Right atrium auricular region (tissue), 2 donors: Measurements from ENCODE around the gene IRAG1. TPM values are rescaled to one million over a fixed set of nuclear protein-coding genes. Genes with fewer than 3 reads are reported as not detected.

Experiments used
- DNase-seq: peaks from one replicate; pipeline ENCODE4 v3.0.0-alpha.2; 2019; ENCODE audit warnings: low spot score
- H3K27ac ChIP-seq, 2 donors: fragments of 200-600 bp; sonication (generic); 1 replicate in 1 of 2; 2 replicates in 1 of 2; pipeline ENCODE4 v1.5.1; 2016 to 2019
- H3K27me3 ChIP-seq, 2 donors: fragments of 200-600 bp; sonication (generic); one replicate each; pipeline versions ENCODE4 v1.5.1 to v1.6.0; 2017 to 2019
- H3K36me3 ChIP-seq: fragments of 200-600 bp; sonication (generic); one replicate; pipeline ENCODE4 v1.5.1; 2016
- H3K4me1 ChIP-seq, 2 donors: fragments of 200-600 bp; sonication (generic); one replicate each; pipeline versions ENCODE4 v1.5.1 to v1.6.0; 2017 to 2019
- H3K4me3 ChIP-seq, 2 donors: fragments of 200-600 bp; sonication (generic); 1 replicate in 1 of 2; 2 replicates in 1 of 2; pipeline ENCODE4 v1.5.1; 2017 to 2019; ENCODE audit warnings: mild to moderate bottlenecking in 1 of 2, moderate library complexity in 1 of 2
- H3K9me3 ChIP-seq, 2 donors: fragments of 200-600 bp; sonication (generic); one replicate each; pipeline ENCODE4 v1.5.1; 2019
- total RNA-seq, 2 donors: library from RNA; depleted of rRNA; stranded (reverse); fragments of >200 nt; gene quantifications; one replicate each; pipeline ENCODE4 v1.1.0, GENCODE V29; 2016
- TF ChIP-seq, protein P1 (sequence below), 2 donors: fragments of 200-600 bp; sonication (generic); IDR thresholded peaks; one replicate each; pipeline ENCODE4 v1.5.1; 2019; ENCODE audit warnings: antibody characterized with exemption in 2 of 2

IRAG1 gene
- total RNA-seq, 2 donors from 2014 or later, result 4.6 to 10.9 TPM

DNA sequence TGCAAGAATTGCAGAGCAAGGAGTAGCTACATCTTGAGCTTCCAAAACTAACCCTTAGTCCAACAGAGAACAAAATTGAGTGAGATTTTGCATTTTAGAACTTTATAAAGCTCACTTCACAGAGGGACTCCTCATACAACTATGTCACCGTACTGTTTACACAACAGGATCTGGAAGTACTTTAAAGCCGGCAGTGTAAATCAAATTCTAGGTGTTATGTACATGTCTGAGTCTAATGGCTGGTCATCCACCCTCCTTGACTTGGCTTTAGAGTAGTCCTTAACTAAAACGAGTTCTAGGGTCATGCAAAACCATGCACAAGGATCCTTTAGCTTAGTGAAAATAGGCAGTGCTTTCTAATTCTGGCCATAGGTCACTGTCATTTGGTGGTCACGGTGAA is 23.5 kb downstream of the IRAG1 start:
- no peak overlapping the region for H3K4me3 ChIP-seq
- H3K27me3 ChIP-seq, result no peaks in the 10 kb centered on the region
- H3K9me3 ChIP-seq, result no peaks in the 10 kb centered on the region
- no peak for DNase-seq
- H3K27ac ChIP-seq, result peak overlapping the region in 1 of 2 donors; percentile 30
- TF ChIP-seq, protein P1, sequence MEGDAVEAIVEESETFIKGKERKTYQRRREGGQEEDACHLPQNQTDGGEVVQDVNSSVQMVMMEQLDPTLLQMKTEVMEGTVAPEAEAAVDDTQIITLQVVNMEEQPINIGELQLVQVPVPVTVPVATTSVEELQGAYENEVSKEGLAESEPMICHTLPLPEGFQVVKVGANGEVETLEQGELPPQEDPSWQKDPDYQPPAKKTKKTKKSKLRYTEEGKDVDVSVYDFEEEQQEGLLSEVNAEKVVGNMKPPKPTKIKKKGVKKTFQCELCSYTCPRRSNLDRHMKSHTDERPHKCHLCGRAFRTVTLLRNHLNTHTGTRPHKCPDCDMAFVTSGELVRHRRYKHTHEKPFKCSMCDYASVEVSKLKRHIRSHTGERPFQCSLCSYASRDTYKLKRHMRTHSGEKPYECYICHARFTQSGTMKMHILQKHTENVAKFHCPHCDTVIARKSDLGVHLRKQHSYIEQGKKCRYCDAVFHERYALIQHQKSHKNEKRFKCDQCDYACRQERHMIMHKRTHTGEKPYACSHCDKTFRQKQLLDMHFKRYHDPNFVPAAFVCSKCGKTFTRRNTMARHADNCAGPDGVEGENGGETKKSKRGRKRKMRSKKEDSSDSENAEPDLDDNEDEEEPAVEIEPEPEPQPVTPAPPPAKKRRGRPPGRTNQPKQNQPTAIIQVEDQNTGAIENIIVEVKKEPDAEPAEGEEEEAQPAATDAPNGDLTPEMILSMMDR (IDR thresholded peaks at IDR 0.05), result no peak
- no peaks in the 10 kb centered on the region for H3K36me3 ChIP-seq
- H3K4me1 ChIP-seq, result peaks cover 0 to 40% of the 10 kb centered on the region in 2 donors

DNA sequence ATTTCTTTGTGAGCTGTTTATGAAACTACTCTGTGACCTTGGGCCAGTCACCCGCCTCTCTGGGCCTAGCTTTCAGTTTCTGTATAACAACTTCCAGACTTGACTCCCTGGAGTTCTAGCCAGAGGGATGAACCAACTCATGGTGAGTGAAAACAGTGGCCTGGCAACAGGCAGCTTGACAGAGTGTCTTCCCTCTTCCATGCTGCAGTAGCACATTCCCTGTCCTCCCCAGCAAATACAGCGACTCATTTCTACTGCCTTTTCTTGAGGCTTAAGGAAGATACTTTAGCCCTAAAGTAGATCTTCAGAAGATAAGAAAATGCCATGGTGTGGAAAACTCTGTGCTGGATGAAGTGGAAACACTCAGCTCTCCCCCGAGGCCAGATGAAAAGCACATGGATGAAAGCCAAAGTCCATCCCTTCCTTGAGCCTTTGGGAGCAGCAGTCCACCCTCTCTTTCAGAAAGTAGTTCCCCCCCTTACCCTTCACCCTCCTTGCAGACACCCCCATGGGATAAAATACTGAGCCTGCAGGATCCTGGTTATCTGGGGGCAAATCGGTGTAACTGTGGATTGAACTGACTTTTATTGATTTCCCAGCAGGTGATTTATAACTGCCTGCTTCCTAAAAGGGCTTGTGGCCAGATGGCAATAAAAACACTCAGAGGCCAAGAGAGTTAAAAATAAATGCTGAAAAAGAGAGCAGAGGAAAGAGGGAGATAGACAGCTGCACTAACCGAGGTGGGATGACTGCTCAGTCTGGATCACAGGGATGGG is 24.1 kb downstream of the IRAG1 start:
- H3K4me1 ChIP-seq, result peaks cover 0 to 34% of the 10 kb centered on the region in 2 donors
- peak overlapping the region; percentile 23 to 30 for H3K27ac ChIP-seq
- H3K4me3 ChIP-seq, result no peak overlapping the region
- no peaks in the 10 kb centered on the region for H3K36me3 ChIP-seq
- no peaks in the 10 kb centered on the region for H3K9me3 ChIP-seq
- TF ChIP-seq, protein P1 (IDR thresholded peaks at IDR 0.05), result no peak
- no peak for DNase-seq
- H3K27me3 ChIP-seq, result no peaks in the 10 kb centered on the region

DNA sequence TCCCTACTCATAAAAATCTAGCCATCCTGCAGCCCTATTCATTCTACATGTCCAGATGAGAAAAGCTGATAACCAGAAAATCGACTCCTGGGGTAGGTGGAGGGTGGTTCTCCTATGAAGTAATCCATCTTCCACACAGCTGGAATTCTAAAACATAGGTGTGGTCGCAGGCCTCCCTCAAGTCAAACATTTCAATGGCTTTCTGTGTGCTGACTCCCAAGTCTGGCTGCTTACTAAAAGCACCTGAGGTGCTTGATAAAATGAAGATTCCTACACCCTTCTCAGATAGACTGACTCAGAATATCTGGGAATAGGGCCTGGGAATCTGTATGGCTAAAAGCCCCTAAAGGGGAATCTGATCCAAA is 26.1 kb downstream of the IRAG1 start:
- DNase-seq, result no peak
- H3K4me3 ChIP-seq, result no peak overlapping the region
- H3K9me3 ChIP-seq, result no peaks in the 10 kb centered on the region
- H3K36me3 ChIP-seq, result no peaks in the 10 kb centered on the region
- TF ChIP-seq, protein P1 (IDR thresholded peaks at IDR 0.05), result no peak
- H3K27ac ChIP-seq, result peak overlapping the region in 1 of 2 donors; percentile 43
- no peaks in the 10 kb centered on the region for H3K27me3 ChIP-seq
- H3K4me1 ChIP-seq, result peaks cover 0 to 37% of the 10 kb centered on the region in 2 donors

DNA sequence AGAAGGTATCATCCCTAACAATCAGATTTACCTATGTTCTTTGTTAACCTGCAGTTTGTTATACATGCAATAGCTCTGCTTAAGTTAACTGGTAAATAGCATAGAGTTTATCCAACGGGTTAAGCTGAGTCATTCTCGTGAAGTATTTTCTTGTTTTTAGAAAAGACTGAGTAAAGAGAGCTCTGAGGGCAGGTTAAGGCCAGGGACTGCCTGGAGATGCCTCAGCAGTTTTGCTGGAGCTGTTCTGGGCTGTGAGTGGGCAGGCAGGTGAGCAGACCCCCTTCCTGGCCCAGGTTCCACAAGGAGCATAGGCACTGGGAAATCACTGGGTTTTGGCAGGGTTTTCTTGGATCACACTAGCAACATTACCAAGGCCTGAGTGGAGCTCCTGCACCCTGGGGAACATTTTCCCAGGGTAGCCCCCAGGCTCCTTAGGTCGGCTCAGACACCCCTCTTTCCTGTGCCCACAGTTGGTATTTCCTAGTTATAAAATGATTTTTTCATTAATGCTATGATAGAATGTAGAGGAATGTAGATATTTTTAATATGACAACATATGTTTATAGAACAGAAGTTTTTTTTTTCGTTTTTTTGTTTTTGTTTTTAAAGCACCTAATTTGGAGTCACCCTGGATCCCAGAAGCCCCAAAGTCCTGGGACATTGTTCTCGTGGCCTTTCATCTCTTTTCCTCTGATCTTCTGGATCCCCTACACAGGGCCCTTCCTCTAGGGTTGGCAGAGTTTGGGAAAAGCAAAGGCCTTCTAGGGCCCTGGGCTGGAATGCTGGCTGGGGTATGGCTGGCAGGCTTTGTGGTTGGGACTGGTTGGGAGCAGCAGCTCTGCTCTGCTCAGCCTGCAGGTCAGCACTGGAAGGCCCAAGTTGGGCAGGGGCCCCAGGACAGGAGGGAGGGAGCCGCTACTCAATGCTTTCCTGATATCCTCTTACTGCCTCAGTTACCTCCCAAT is 26.7 kb downstream of the IRAG1 start:
- no peaks in the 10 kb centered on the region for H3K27me3 ChIP-seq
- peak overlapping the region in 1 of 2 donors; percentile 43 for H3K27ac ChIP-seq
- no peak for DNase-seq
- TF ChIP-seq, protein P1 (IDR thresholded peaks at IDR 0.05), result no peak
- no peaks in the 10 kb centered on the region for H3K36me3 ChIP-seq
- H3K4me3 ChIP-seq, result no peak overlapping the region
- no peaks in the 10 kb centered on the region for H3K9me3 ChIP-seq
- peaks cover 0 to 37% of the 10 kb centered on the region in 2 donors for H3K4me1 ChIP-seq

DNA sequence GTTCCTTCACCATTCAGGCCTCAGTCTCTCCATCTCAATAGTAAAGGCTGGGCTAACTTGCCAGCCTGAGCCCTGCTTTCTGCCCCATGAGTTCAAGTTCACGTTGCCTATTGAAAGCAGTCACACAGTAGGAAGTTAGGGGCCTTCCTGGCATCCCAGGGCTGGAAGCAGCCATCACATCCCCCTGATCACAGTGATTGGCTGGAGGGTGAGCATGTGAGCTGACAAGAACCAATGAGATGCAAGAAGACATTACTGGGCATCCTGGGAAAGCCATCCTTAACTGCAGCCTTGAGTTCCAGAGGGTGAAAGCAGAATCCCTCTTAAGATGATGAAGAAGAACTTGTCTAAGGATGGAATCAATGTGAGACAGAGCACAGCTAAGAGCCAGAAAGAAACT is 29.1 kb downstream of the IRAG1 start:
- Histone ChIP-seq H3K4me3 (no peak overlapping the region), H3K4me1 (peaks cover under 1 to 38% of the 10 kb centered on the region in 2 donors), H3K36me3 (no peaks in the 10 kb centered on the region), H3K9me3 (no peaks in the 10 kb centered on the region), H3K27me3 (no peaks in the 10 kb centered on the region), H3K27ac (peak overlapping the region in 1 of 2 donors; percentile 36)
- no peak for DNase-seq
- TF ChIP-seq, protein P1 (IDR thresholded peaks at IDR 0.05), result no peak
